Activated T-helper 2 cell treated with anti-CD3 and anti-CD28 coated beads, Interferon-gamma antibody, Interleukin-2, Interleukin-4, amounts not matched to agents 10 μg/mL and 5 μg/mL and 100 μg/mL, durations not matched to agents 14 hours and 24 hours and 36 hours (primary cell): ENCODE data around the gene STK35. TPM values are rescaled to one million over a fixed set of nuclear protein-coding genes. Genes with fewer than 3 reads are reported as not detected.

Source experiments
- DNase-seq: peaks from one replicate; pipeline ENCODE4 v3.0.0; 2021; ENCODE audit warnings: low spot score
- H3K27ac Mint-ChIP-seq: one replicate; pipeline ENCODE4 v1.8.0; 2021; ENCODE audit warnings: mixed read lengths
- H3K27me3 Mint-ChIP-seq: one replicate; pipeline ENCODE4 v1.8.0; 2021; ENCODE audit warnings: low read depth, mixed read lengths
- H3K36me3 Mint-ChIP-seq: one replicate; pipeline ENCODE4 v1.8.0; 2021; ENCODE audit warnings: low read depth, mixed read lengths
- H3K4me1 Mint-ChIP-seq: one replicate; pipeline ENCODE4 v1.8.0; 2021; ENCODE audit warnings: low read depth, mixed read lengths
- H3K4me3 Mint-ChIP-seq: one replicate; pipeline ENCODE4 v1.8.0; 2021; ENCODE audit warnings: low read depth, mild to moderate bottlenecking, moderate library complexity, mixed read lengths
- H3K9me3 Mint-ChIP-seq: one replicate; pipeline ENCODE4 v1.8.0; 2021; ENCODE audit warnings: mixed read lengths
- intact Hi-C: fragments of 100-400 bp; cut with micrococcal nuclease; formaldehyde crosslinking; loops from one replicate; pipeline ENCODE4 v1.15.1; 2023
- total RNA-seq: library from RNA; stranded (reverse); gene quantifications from 2 replicates; pipeline ENCODE4 v1.2.3, GENCODE V29; 2022

The STK35 gene
- total RNA-seq, 1 donor from 2014 or later = 18.9 TPM

- no peak overlapping the region for H3K4me3 Mint-ChIP-seq
- H3K36me3 Mint-ChIP-seq = no peaks in the 10 kb centered on the region
- intact Hi-C loops = no loop called here
- no peaks in the 10 kb centered on the region for H3K9me3 Mint-ChIP-seq
- no peak overlapping the region for H3K27ac Mint-ChIP-seq
- H3K4me1 Mint-ChIP-seq = peaks cover 4% of the 10 kb centered on the region
- no peak for DNase-seq
- peaks cover 29% of the 10 kb centered on the region for H3K27me3 Mint-ChIP-seq
Observed at GRCh38 chr20:2088891-2089290, 12.7 kb upstream of the STK35 start.

GRCh38 chr20:2089447-2089846, 12.2 kb upstream of the STK35 start:
- Mint-ChIP-seq H3K27ac (no peak overlapping the region), H3K27me3 (peaks cover 28% of the 10 kb centered on the region), H3K36me3 (no peaks in the 10 kb centered on the region), H3K4me3 (no peak overlapping the region), H3K4me1 (peaks cover 4% of the 10 kb centered on the region), H3K9me3 (no peaks in the 10 kb centered on the region)
- no peak for DNase-seq
- intact Hi-C loops = no loop called here

GRCh38 chr20:2093159-2093781, 8.4 kb upstream of the STK35 start:
- peaks cover 22% of the 10 kb centered on the region for H3K27me3 Mint-ChIP-seq
- no peak overlapping the region for H3K4me3 Mint-ChIP-seq
- H3K36me3 Mint-ChIP-seq = no peaks in the 10 kb centered on the region
- H3K9me3 Mint-ChIP-seq = no peaks in the 10 kb centered on the region
- no peak overlapping the region for H3K27ac Mint-ChIP-seq
- no peak for DNase-seq
- H3K4me1 Mint-ChIP-seq = peaks cover 4% of the 10 kb centered on the region
- intact Hi-C loops = no loop called here

- no peak for DNase-seq
- no peak overlapping the region for H3K27ac Mint-ChIP-seq
- no peaks in the 10 kb centered on the region for H3K36me3 Mint-ChIP-seq
- peaks cover 4% of the 10 kb centered on the region for H3K4me1 Mint-ChIP-seq
- peaks cover 19% of the 10 kb centered on the region for H3K27me3 Mint-ChIP-seq
- H3K4me3 Mint-ChIP-seq = no peak overlapping the region
- no peaks in the 10 kb centered on the region for H3K9me3 Mint-ChIP-seq
- intact Hi-C loops = no loop called here
Observed at GRCh38 chr20:2093883-2094282, 7.7 kb upstream of the STK35 start.

- Mint-ChIP-seq H3K27ac (peak overlapping the region; percentile 100), H3K4me3 (peak overlapping the region; percentile 93), H3K9me3 (no peaks in the 10 kb centered on the region), H3K27me3 (peaks cover 1% of the 10 kb centered on the region), H3K4me1 (peaks cover 36% of the 10 kb centered on the region), H3K36me3 (peaks cover 29% of the 10 kb centered on the region)
- intact Hi-C loops = loop anchor here (2.0 to 10.0 kb wide), 3 partner anchors 17 to 777 kb away; partner anchors contain the start of genes SDCBP2 and SNRPB
- peak; percentile 84 for DNase-seq
Observed at GRCh38 chr20:2101865-2102584, 398 bp downstream of the STK35 start.

- H3K4me3 Mint-ChIP-seq = peak overlapping the region; percentile 93
- intact Hi-C loops = loop anchor here (2.0 to 10.0 kb wide), 3 partner anchors 16 to 778 kb away; partner anchors contain the start of genes SDCBP2 and SNRPB
- H3K27me3 Mint-ChIP-seq = peaks cover 1% of the 10 kb centered on the region
- H3K27ac Mint-ChIP-seq = peak overlapping the region; percentile 100
- peak; percentile 81 for DNase-seq
- peaks cover 36% of the 10 kb centered on the region for H3K4me1 Mint-ChIP-seq
- H3K9me3 Mint-ChIP-seq = no peaks in the 10 kb centered on the region
- H3K36me3 Mint-ChIP-seq = peaks cover 29% of the 10 kb centered on the region
Observed at GRCh38 chr20:2102585-2103460, 1.2 kb downstream of the STK35 start.

GRCh38 chr20:2103461-2104153, 2.0 kb downstream of the STK35 start:
- DNase-seq = no peak
- peaks cover 36% of the 10 kb centered on the region for H3K4me1 Mint-ChIP-seq
- H3K27ac Mint-ChIP-seq = peak overlapping the region; percentile 79
- peaks cover 31% of the 10 kb centered on the region for H3K36me3 Mint-ChIP-seq
- H3K9me3 Mint-ChIP-seq = no peaks in the 10 kb centered on the region
- H3K27me3 Mint-ChIP-seq = peaks cover 1% of the 10 kb centered on the region
- intact Hi-C loops = loop anchor here (2.0 to 10.0 kb wide), 3 partner anchors 15 to 779 kb away; partner anchors contain the start of genes SDCBP2 and SNRPB
- peak overlapping the region; percentile 91 for H3K4me3 Mint-ChIP-seq

- H3K4me3 Mint-ChIP-seq = peak overlapping the region; percentile 91
- no peaks in the 10 kb centered on the region for H3K9me3 Mint-ChIP-seq
- H3K36me3 Mint-ChIP-seq = peaks cover 37% of the 10 kb centered on the region
- no peak overlapping the region for H3K27ac Mint-ChIP-seq
- peaks cover 41% of the 10 kb centered on the region for H3K4me1 Mint-ChIP-seq
- peaks cover 1% of the 10 kb centered on the region for H3K27me3 Mint-ChIP-seq
- intact Hi-C loops = loop anchor here (10.0 kb wide), 1 partner anchor 779 kb away; the partner anchor contains the start of gene SDCBP2
- no peak for DNase-seq
Observed at GRCh38 chr20:2104236-2104635, 2.6 kb downstream of the STK35 start.

- DNase-seq = no peak
- Mint-ChIP-seq H3K4me1 (peaks cover 50% of the 10 kb centered on the region), H3K4me3 (no peak overlapping the region), H3K36me3 (peaks cover 45% of the 10 kb centered on the region), H3K27me3 (no peaks in the 10 kb centered on the region), H3K9me3 (no peaks in the 10 kb centered on the region), H3K27ac (no peak overlapping the region)
- intact Hi-C loops = loop anchor here (10.0 kb wide), 1 partner anchor 784 kb away; the partner anchor contains the start of gene SDCBP2
Observed at GRCh38 chr20:2108498-2108897, 6.9 kb downstream of the STK35 start.

GRCh38 chr20:2108987-2109386, 7.4 kb downstream of the STK35 start:
- no peaks in the 10 kb centered on the region for H3K9me3 Mint-ChIP-seq
- H3K27ac Mint-ChIP-seq = no peak overlapping the region
- intact Hi-C loops = loop anchor here (10.0 kb wide), 1 partner anchor 784 kb away; the partner anchor contains the start of gene SDCBP2
- H3K4me3 Mint-ChIP-seq = no peak overlapping the region
- no peaks in the 10 kb centered on the region for H3K27me3 Mint-ChIP-seq
- H3K4me1 Mint-ChIP-seq = peaks cover 48% of the 10 kb centered on the region
- H3K36me3 Mint-ChIP-seq = peaks cover 46% of the 10 kb centered on the region
- DNase-seq = no peak

- Mint-ChIP-seq H3K4me1 (peaks cover 45% of the 10 kb centered on the region), H3K9me3 (no peaks in the 10 kb centered on the region), H3K36me3 (peaks cover 42% of the 10 kb centered on the region), H3K27me3 (no peaks in the 10 kb centered on the region), H3K27ac (no peak overlapping the region), H3K4me3 (no peak overlapping the region)
- intact Hi-C loops = loop anchor here (10.0 kb wide), 1 partner anchor 785 kb away; the partner anchor contains the start of gene SDCBP2
- no peak for DNase-seq
Observed at GRCh38 chr20:2109425-2110210, 8.0 kb downstream of the STK35 start.
